Gastrocnemius medialis (tissue), 4 donors: ENCODE results near the gene IGF2.

Experiments
- CTCF ChIP-seq, 5 experiments: fragments of 450-650 bp in 3 of 5; fragments of 200-600 bp in 2 of 5; sonication (generic) in 2 of 5; IDR thresholded peaks in 4 of 5; conservative IDR thresholded peaks in 1 of 5; 1 replicate in 4 of 5; 2 replicates in 1 of 5; pipeline ENCODE4 v1.5.1; 2016 to 2019; ENCODE audit warnings: antibody characterized with exemption in 5 of 5, mild to moderate bottlenecking in 3 of 5, moderate library complexity in 3 of 5
- POLR2A ChIP-seq, 2 donors: fragments of 450-650 bp; IDR thresholded peaks; one replicate each; pipeline ENCODE4 v1.6.1; 2017; ENCODE audit warnings: antibody characterized with exemption in 2 of 2, mild to moderate bottlenecking in 2 of 2, moderate library complexity in 2 of 2

DNA sequence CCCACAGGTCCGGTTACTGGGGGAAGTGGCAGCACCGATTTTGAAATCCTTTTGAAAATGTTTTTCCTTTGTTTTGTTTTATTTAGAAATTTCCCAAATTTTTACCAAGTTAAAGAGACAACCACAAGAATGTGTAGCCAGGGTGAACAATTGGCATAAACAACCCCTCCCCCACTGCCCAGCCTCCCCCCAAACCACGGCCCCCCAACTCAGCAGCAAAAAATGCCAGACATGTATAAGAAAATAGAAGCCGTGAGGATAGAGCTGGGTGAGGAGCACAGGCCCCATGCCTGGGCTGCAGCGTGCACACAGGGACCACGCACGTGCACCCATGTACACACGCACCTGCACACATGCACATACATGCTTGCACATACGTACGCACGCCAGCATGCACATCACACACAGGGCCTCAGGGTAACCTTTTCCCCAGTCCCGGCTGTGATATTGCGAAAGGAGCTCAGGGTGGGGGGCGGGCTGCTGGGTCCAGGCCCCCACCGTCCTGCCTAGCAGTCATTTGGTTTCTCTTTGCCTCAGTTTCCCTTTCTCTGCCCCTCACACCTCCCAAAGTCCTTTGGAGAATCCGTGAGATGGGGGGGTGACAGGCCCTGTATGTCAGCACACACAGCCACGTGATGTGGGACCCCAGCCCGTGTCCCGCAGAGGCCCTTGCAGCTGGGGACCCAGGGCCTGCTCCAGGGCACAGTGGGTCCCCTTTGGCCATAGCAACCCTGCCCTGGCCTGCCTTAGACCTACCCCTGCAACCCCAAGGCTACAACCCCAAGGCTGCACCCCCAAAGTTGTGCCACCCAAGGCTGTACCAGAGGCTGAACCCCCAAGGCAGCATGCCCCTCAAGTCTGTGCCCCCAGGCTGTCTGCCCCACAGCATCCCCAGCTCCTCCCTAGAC lies 42.9 kb downstream of the IGF2 start:
- TF ChIP-seq CTCF (IDR thresholded peaks at IDR 0.05 in 4 of 5, conservative IDR thresholded peaks at IDR 0.05 in 1 of 5) (no peak), POLR2A (IDR thresholded peaks at IDR 0.05) (no peak)
